ENCODE measurements around the gene MRRF.
"Not testable (repeated sequence)": the region's sequence is repeated elsewhere in the genome, so short reads cannot be mapped to it uniquely, and the experiment has no call there.

Gene MRRF

GRCh38 chr9:122360891-122361290 lies 96.2 kb downstream of the MRRF start:
- Histone ChIP-seq H3K9me3 (ENCODE audit: control extremely low read depth in 1 of 5, control insufficient read depth in 4 of 5, insufficient read depth in 2 of 5, low read depth in 1 of 5, low read length in 4 of 5) (peaks cover 0 to 4% (median 0%) of the 10 kb centered on the region in 5 experiments), H3K4me3 (ENCODE audit: control insufficient read depth in 1 of 7, extremely low read depth in 1 of 7, insufficient read depth in 4 of 7, low read depth in 2 of 7, low read length in 6 of 7) (no peak overlapping the region), H3K36me3 (ENCODE audit: control insufficient read depth in 4 of 4, insufficient read depth in 4 of 4, low read length in 3 of 4) (no peaks in the 10 kb centered on the region), H3K27me3 (replicated peaks in 2 of 5; ENCODE audit: control insufficient read depth in 4 of 5, insufficient read depth in 5 of 5, low read length in 4 of 5) (no peaks in the 10 kb centered on the region), H3K4me1 (ENCODE audit: control extremely low read depth in 1 of 4, control insufficient read depth in 4 of 4, insufficient read depth in 4 of 4, low read length in 3 of 4) (peaks cover 0 to 3% (median 0%) of the 10 kb centered on the region in 4 experiments), H3K27ac (ENCODE audit: insufficient read depth in 1 of 2, low read depth in 1 of 2, low read length in 2 of 2, poor library complexity in 1 of 2, severe bottlenecking in 2 of 2) (no peak overlapping the region)
- DNase-seq: no peak
- POLR2A ChIA-PET: no interaction called here
- WGBS (ENCODE audit: insufficient coverage): 96% methylated on average over 4 of the region's 8 CpGs
- CTCF ChIA-PET: interaction anchor here (2.7 kb wide), 1 partner anchor 11 kb away, joined by 13 read pairs; no protein-coding TSS in a partner anchor

DNA sequence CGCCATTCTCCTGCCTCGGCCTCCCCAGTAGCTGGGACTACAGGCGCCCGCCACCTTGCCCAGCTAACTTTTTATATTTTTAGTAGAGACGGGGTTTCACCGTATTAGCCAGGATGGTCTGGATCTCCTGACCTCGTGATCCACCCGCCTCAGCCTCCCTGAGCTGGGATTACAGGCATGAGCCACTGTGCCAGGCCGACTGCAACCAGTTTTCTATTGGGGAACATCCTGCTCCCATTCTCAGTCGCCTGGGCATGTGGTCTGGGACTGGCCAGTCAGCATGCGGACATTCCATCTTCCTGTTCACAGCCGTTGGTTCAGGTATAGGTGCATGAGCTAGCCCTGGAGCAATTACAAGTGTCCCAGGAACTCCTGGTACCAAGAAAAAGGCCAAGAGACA lies 98.4 kb downstream of the MRRF start:
- POLR2A ChIA-PET; H3K36me3 ChIP-seq (ENCODE audit: control insufficient read depth in 4 of 4, insufficient read depth in 4 of 4, low read length in 3 of 4); H3K4me1 ChIP-seq (ENCODE audit: control extremely low read depth in 1 of 4, control insufficient read depth in 4 of 4, insufficient read depth in 4 of 4, low read length in 3 of 4); DNase-seq; H3K27ac ChIP-seq (ENCODE audit: insufficient read depth in 1 of 2, low read depth in 1 of 2, low read length in 2 of 2, poor library complexity in 1 of 2, severe bottlenecking in 2 of 2); H3K27me3 ChIP-seq (replicated peaks in 2 of 5; ENCODE audit: control insufficient read depth in 4 of 5, insufficient read depth in 5 of 5, low read length in 4 of 5); H3K4me3 ChIP-seq (ENCODE audit: control insufficient read depth in 1 of 7, extremely low read depth in 1 of 7, insufficient read depth in 4 of 7, low read depth in 2 of 7, low read length in 6 of 7); H3K9me3 ChIP-seq (ENCODE audit: control extremely low read depth in 1 of 5, control insufficient read depth in 4 of 5, insufficient read depth in 2 of 5, low read depth in 1 of 5, low read length in 4 of 5): not testable (repeated sequence)
- CTCF ChIA-PET: interaction anchor here (0.9 to 2.7 kb wide), 4 partner anchors 13 to 239 kb away, joined by 3 to 13 read pairs (median 4); no protein-coding TSS in a partner anchor
- 97% methylated on average over 12 of the region's 12 CpGs for WGBS (ENCODE audit: insufficient coverage)

- Histone ChIP-seq H3K27ac (ENCODE audit: insufficient read depth in 1 of 2, low read depth in 1 of 2, low read length in 2 of 2, poor library complexity in 1 of 2, severe bottlenecking in 2 of 2) (no peak overlapping the region), H3K27me3 (replicated peaks in 2 of 5; ENCODE audit: control insufficient read depth in 4 of 5, insufficient read depth in 5 of 5, low read length in 4 of 5) (no peaks in the 10 kb centered on the region), H3K4me3 (ENCODE audit: control insufficient read depth in 1 of 7, extremely low read depth in 1 of 7, insufficient read depth in 4 of 7, low read depth in 2 of 7, low read length in 6 of 7) (no peak overlapping the region), H3K36me3 (ENCODE audit: control insufficient read depth in 4 of 4, insufficient read depth in 4 of 4, low read length in 3 of 4) (no peaks in the 10 kb centered on the region), H3K9me3 (ENCODE audit: control extremely low read depth in 1 of 5, control insufficient read depth in 4 of 5, insufficient read depth in 2 of 5, low read depth in 1 of 5, low read length in 4 of 5) (peaks cover 0 to 3% (median 0%) of the 10 kb centered on the region in 5 experiments), H3K4me1 (ENCODE audit: control extremely low read depth in 1 of 4, control insufficient read depth in 4 of 4, insufficient read depth in 4 of 4, low read length in 3 of 4) (peaks cover 0 to 3% (median 0%) of the 10 kb centered on the region in 4 experiments)
- DNase-seq: no peak
- ChIA-PET POLR2A (no interaction called here), CTCF (interaction anchor here (1.3 kb wide), 1 partner anchor 242 kb away, joined by 3 read pairs; no protein-coding TSS in a partner anchor)
- WGBS (ENCODE audit: insufficient coverage): 100% methylated on average over 6 of the region's 10 CpGs
Observed at GRCh38 chr9:122364117-122364782, 99.6 kb downstream of the MRRF start.

DNA sequence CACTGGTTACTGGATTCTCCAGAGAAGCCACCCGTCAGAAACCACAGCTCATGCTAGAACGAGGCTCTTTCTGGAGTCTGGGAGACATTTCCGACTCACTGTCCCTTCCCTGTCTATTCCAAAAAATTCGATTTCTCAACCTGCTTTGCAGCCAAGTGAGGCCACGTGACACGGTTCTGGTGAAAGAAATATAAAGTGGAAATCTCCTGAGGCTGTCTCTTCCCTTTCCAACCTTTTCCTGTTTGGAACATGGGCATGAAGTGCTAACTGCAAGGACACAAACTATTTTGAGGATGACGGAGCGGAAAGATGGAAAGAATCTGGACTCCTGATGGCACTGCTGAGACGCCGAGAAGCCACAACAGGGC lies 100.1 kb downstream of the MRRF start:
- no peak overlapping the region for H3K4me3 ChIP-seq (ENCODE audit: control insufficient read depth in 1 of 7, extremely low read depth in 1 of 7, insufficient read depth in 4 of 7, low read depth in 2 of 7, low read length in 6 of 7)
- H3K27me3 ChIP-seq (replicated peaks in 2 of 5; ENCODE audit: control insufficient read depth in 4 of 5, insufficient read depth in 5 of 5, low read length in 4 of 5): no peaks in the 10 kb centered on the region
- peaks cover 0 to 3% (median 0%) of the 10 kb centered on the region in 5 experiments for H3K9me3 ChIP-seq (ENCODE audit: control extremely low read depth in 1 of 5, control insufficient read depth in 4 of 5, insufficient read depth in 2 of 5, low read depth in 1 of 5, low read length in 4 of 5)
- ChIA-PET CTCF (interaction anchor here (1.3 kb wide), 1 partner anchor 243 kb away, joined by 3 read pairs; no protein-coding TSS in a partner anchor), POLR2A (no interaction called here)
- 95% methylated on average over 10 of the region's 10 CpGs for WGBS (ENCODE audit: insufficient coverage)
- H3K4me1 ChIP-seq (ENCODE audit: control extremely low read depth in 1 of 4, control insufficient read depth in 4 of 4, insufficient read depth in 4 of 4, low read length in 3 of 4): peaks cover 0 to 6% (median 2%) of the 10 kb centered on the region in 4 experiments
- DNase-seq: no peak
- H3K27ac ChIP-seq (ENCODE audit: insufficient read depth in 1 of 2, low read depth in 1 of 2, low read length in 2 of 2, poor library complexity in 1 of 2, severe bottlenecking in 2 of 2): no peak overlapping the region
- no peaks in the 10 kb centered on the region for H3K36me3 ChIP-seq (ENCODE audit: control insufficient read depth in 4 of 4, insufficient read depth in 4 of 4, low read length in 3 of 4)

DNA sequence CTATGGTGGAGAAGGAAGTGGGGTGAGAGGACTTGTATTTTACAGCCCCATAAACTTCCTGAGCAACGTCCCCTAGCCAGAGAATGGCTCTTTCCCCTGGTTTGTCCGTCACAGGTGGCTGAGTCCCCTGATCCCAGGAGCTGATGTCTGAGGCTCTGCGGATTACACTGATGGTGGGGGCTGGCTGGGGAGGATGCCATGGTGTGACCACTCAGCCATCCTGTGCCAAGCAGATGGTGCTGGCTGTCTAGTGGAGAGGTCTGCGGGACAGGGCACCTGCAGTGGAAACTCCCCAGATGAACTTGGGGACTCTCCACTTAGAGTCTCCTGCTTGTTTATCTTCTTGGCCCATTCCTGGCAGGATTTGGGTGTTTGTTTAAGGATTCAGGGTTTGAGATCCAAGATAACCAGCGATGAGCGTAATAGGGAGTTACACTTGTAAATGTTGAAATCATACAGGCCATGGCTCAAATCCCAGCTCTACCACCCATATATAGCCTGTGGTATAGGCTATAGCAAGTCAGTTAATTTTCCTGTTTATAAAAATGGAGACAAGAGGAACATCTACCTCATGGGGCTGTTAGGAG lies 101.5 kb downstream of the MRRF start:
- Histone ChIP-seq H3K27me3 (replicated peaks in 2 of 5; ENCODE audit: control insufficient read depth in 4 of 5, insufficient read depth in 5 of 5, low read length in 4 of 5) (no peaks in the 10 kb centered on the region), H3K36me3 (ENCODE audit: control insufficient read depth in 4 of 4, insufficient read depth in 4 of 4, low read length in 3 of 4) (no peaks in the 10 kb centered on the region), H3K9me3 (ENCODE audit: control extremely low read depth in 1 of 5, control insufficient read depth in 4 of 5, insufficient read depth in 2 of 5, low read depth in 1 of 5, low read length in 4 of 5) (peaks cover 0 to 3% (median 0%) of the 10 kb centered on the region in 5 experiments), H3K4me1 (ENCODE audit: control extremely low read depth in 1 of 4, control insufficient read depth in 4 of 4, insufficient read depth in 4 of 4, low read length in 3 of 4) (peaks cover 2 to 16% (median 14%) of the 10 kb centered on the region in 4 experiments), H3K4me3 (ENCODE audit: control insufficient read depth in 1 of 7, extremely low read depth in 1 of 7, insufficient read depth in 4 of 7, low read depth in 2 of 7, low read length in 6 of 7) (no peak overlapping the region), H3K27ac (ENCODE audit: insufficient read depth in 1 of 2, low read depth in 1 of 2, low read length in 2 of 2, poor library complexity in 1 of 2, severe bottlenecking in 2 of 2) (no peak overlapping the region)
- CTCF ChIA-PET: interaction anchor here (0.8 to 1.4 kb wide), 7 partner anchors 11 to 268 kb away, joined by 3 to 4 read pairs (median 3); no protein-coding TSS in a partner anchor
- POLR2A ChIA-PET: no interaction called here
- DNase-seq: no peak
- 87% methylated on average over 3 of the region's 6 CpGs for WGBS (ENCODE audit: insufficient coverage)

DNA sequence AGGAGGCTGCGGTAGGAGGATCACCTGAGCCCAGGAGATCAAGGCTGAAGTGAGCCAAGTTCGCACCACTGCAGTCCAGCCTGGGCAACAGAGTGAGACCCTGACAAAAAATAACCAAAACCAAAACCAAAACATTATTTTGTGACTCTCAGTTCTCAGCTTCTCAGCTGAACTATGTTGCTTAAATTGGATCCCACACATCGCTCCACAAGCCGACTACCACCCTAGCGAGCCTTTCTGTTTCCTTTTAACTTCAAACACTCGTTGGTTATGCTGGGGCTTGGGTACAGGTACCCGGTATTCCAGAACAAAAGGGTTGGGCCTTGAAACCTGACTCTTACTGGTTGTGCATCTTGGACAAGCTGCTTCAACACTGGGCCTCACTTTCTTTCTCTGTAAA lies 102.4 kb downstream of the MRRF start:
- POLR2A ChIA-PET: no interaction called here
- no peaks in the 10 kb centered on the region for H3K36me3 ChIP-seq (ENCODE audit: control insufficient read depth in 4 of 4, insufficient read depth in 4 of 4, low read length in 3 of 4)

More for the DNA sequence above, 102.4 kb downstream of the MRRF start:
- Histone ChIP-seq H3K9me3 (ENCODE audit: control extremely low read depth in 1 of 5, control insufficient read depth in 4 of 5, insufficient read depth in 2 of 5, low read depth in 1 of 5, low read length in 4 of 5) (peaks cover 0 to 3% (median 0%) of the 10 kb centered on the region in 5 experiments), H3K27ac (ENCODE audit: insufficient read depth in 1 of 2, low read depth in 1 of 2, low read length in 2 of 2, poor library complexity in 1 of 2, severe bottlenecking in 2 of 2) (no peak overlapping the region), H3K27me3 (replicated peaks in 2 of 5; ENCODE audit: control insufficient read depth in 4 of 5, insufficient read depth in 5 of 5, low read length in 4 of 5) (no peaks in the 10 kb centered on the region), H3K4me1 (ENCODE audit: control extremely low read depth in 1 of 4, control insufficient read depth in 4 of 4, insufficient read depth in 4 of 4, low read length in 3 of 4) (peaks cover 2 to 25% (median 23%) of the 10 kb centered on the region in 4 experiments), H3K4me3 (ENCODE audit: control insufficient read depth in 1 of 7, extremely low read depth in 1 of 7, insufficient read depth in 4 of 7, low read depth in 2 of 7, low read length in 6 of 7) (no peak overlapping the region)
- no peak for DNase-seq
- CTCF ChIA-PET: interaction anchor here (1.0 to 1.5 kb wide), 2 partner anchors 17 to 208 kb away, joined by 3 to 4 read pairs; partner anchors contain the start of gene NDUFA8
- WGBS (ENCODE audit: insufficient coverage): 97% methylated on average over 6 of the region's 7 CpGs
